ENCODE results near the gene MAL.

The MAL gene

GRCh38 chr2:94986392-94986963 lies 39.0 kb upstream of the MAL start:
- peak; percentile 72 for ATAC-seq (ENCODE audit: low read depth)
- no peak overlapping the region for H3K27ac ChIP-seq (ENCODE audit: poor library complexity, severe bottlenecking)
- no peak for DNase-seq (ENCODE audit: low spot score)
- TF ChIP-seq, protein P1, sequence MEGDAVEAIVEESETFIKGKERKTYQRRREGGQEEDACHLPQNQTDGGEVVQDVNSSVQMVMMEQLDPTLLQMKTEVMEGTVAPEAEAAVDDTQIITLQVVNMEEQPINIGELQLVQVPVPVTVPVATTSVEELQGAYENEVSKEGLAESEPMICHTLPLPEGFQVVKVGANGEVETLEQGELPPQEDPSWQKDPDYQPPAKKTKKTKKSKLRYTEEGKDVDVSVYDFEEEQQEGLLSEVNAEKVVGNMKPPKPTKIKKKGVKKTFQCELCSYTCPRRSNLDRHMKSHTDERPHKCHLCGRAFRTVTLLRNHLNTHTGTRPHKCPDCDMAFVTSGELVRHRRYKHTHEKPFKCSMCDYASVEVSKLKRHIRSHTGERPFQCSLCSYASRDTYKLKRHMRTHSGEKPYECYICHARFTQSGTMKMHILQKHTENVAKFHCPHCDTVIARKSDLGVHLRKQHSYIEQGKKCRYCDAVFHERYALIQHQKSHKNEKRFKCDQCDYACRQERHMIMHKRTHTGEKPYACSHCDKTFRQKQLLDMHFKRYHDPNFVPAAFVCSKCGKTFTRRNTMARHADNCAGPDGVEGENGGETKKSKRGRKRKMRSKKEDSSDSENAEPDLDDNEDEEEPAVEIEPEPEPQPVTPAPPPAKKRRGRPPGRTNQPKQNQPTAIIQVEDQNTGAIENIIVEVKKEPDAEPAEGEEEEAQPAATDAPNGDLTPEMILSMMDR (IDR thresholded peaks at IDR 0.05; ENCODE audit: poor library complexity, severe bottlenecking), result peak; percentile 67
- H3K27me3 ChIP-seq (ENCODE audit: insufficient read depth, poor library complexity, severe bottlenecking), result peaks cover 23% of the 10 kb centered on the region
- H3K36me3 ChIP-seq (ENCODE audit: low read depth), result no peaks in the 10 kb centered on the region
- no peaks in the 10 kb centered on the region for H3K9me3 ChIP-seq (ENCODE audit: severe bottlenecking)
- H3K4me3 ChIP-seq (ENCODE audit: severe bottlenecking), result no peak overlapping the region
- no peaks in the 10 kb centered on the region for H3K4me1 ChIP-seq (ENCODE audit: insufficient read depth, poor library complexity, severe bottlenecking)

DNA sequence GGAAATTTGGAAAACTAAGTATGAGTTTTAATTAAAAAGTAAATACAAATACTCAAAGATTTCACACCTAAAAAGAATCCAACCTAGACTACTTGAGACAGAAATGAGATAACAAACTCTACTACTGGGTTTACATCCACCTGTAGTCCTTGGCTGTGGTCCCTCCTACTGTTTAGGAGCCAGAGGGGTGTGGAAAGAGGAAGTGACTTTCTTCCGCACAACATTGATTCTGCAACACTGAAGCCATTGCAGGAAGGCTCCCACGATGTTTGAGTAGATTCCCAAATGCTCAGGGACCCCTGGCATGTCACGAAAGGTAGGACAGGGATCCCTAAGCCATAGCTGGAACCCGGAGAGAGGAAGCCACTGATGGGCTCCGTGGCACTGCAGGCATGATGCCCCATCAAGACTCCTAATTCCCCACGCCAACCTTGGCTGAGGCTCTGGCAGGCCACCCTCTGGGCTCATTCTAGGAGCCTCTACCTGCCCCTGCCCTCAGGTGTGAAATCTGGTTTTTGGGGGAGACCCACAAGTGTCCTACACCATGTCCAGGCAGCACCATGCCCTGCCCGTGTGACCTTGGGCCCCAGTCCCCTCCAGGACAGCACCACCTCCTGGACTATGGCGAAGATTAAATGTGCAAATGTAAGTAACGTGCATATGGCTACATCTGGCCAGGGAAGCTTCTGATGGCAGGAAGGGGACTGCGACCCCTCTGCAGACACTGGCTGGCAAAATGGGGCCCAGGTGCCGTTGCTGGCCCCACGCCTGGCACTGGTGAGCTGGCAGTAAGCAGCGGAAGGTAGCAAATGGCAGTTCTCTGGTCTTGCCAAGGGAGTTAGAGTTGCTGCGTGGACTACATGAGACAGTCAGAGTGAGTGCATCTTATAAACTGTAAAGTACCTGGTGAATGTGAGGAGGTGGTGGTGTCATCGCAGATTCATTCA lies 38.2 kb upstream of the MAL start:
- Histone ChIP-seq H3K36me3 (ENCODE audit: low read depth) (no peaks in the 10 kb centered on the region), H3K27ac (ENCODE audit: poor library complexity, severe bottlenecking) (no peak overlapping the region), H3K27me3 (ENCODE audit: insufficient read depth, poor library complexity, severe bottlenecking) (peaks cover 23% of the 10 kb centered on the region), H3K9me3 (ENCODE audit: severe bottlenecking) (no peaks in the 10 kb centered on the region), H3K4me1 (ENCODE audit: insufficient read depth, poor library complexity, severe bottlenecking) (no peaks in the 10 kb centered on the region), H3K4me3 (ENCODE audit: severe bottlenecking) (no peak overlapping the region)
- ATAC-seq (ENCODE audit: low read depth) (no peak), DNase-seq (ENCODE audit: low spot score) (no peak)
- TF ChIP-seq, protein P1 (IDR thresholded peaks at IDR 0.05; ENCODE audit: poor library complexity, severe bottlenecking), result no peak

DNA sequence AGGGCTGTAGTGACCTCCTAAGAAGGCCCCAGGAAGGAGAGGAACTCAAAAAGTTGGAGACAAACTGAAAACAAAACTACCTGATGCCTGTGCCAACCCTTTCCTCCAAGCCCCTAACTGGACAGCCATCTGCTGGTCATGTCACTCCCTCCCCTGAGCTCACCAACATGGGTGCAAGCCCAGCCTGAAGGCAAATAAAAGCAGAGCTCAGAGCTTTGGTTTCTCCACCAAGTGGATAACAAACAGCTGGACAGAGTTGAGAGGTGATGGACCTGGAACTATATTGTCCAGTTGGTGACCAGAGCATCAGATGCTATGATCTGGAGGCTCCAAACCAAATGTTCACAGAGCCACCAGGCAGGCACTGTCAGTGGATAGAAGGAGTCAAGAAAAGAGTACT lies 34.6 kb upstream of the MAL start:
- peaks cover 28% of the 10 kb centered on the region for H3K27me3 ChIP-seq (ENCODE audit: insufficient read depth, poor library complexity, severe bottlenecking)

GRCh38 chr2:94992360-94992759 lies 33.1 kb upstream of the MAL start:
- ATAC-seq (ENCODE audit: low read depth) (no peak), DNase-seq (ENCODE audit: low spot score) (no peak)
- H3K27me3 ChIP-seq (ENCODE audit: insufficient read depth, poor library complexity, severe bottlenecking), result peaks cover 36% of the 10 kb centered on the region
- TF ChIP-seq, protein P1 (IDR thresholded peaks at IDR 0.05; ENCODE audit: poor library complexity, severe bottlenecking), result no peak
- H3K27ac ChIP-seq (ENCODE audit: poor library complexity, severe bottlenecking), result no peak overlapping the region
- H3K4me1 ChIP-seq (ENCODE audit: insufficient read depth, poor library complexity, severe bottlenecking), result no peaks in the 10 kb centered on the region
- H3K36me3 ChIP-seq (ENCODE audit: low read depth), result no peaks in the 10 kb centered on the region
- H3K9me3 ChIP-seq (ENCODE audit: severe bottlenecking), result no peaks in the 10 kb centered on the region
- H3K4me3 ChIP-seq (ENCODE audit: severe bottlenecking), result no peak overlapping the region

More for the DNA sequence above, 34.6 kb upstream of the MAL start:
- DNase-seq (ENCODE audit: low spot score), result no peak
- Histone ChIP-seq H3K27ac (ENCODE audit: poor library complexity, severe bottlenecking) (no peak overlapping the region), H3K36me3 (ENCODE audit: low read depth) (no peaks in the 10 kb centered on the region), H3K9me3 (ENCODE audit: severe bottlenecking) (no peaks in the 10 kb centered on the region), H3K4me1 (ENCODE audit: insufficient read depth, poor library complexity, severe bottlenecking) (no peaks in the 10 kb centered on the region), H3K4me3 (ENCODE audit: severe bottlenecking) (no peak overlapping the region)
- TF ChIP-seq, protein P1 (IDR thresholded peaks at IDR 0.05; ENCODE audit: poor library complexity, severe bottlenecking), result no peak
- ATAC-seq (ENCODE audit: low read depth), result no peak

Data from RWPE2 (cell line).